Cardiac fibroblast (primary cell): ENCODE results near the gene HOXC11.

Experiments used
- DNase-seq, 2 donors: peaks; one replicate each; pipeline versions ENCODE4 v3.0.0 to v3.0.0-alpha.2; 2010; ENCODE audit warnings: low read depth in 2 of 2
- H3K4me3 ChIP-seq, 2 donors: replicated peaks in 1 of 2; 1 replicate in 1 of 2; 2 replicates in 1 of 2; pipeline ENCODE4 v1.5.1; 2011; ENCODE audit warnings: low read depth in 2 of 2, low read length in 2 of 2, mild to moderate bottlenecking in 2 of 2, moderate library complexity in 1 of 2
- CTCF ChIP-seq: IDR thresholded peaks from one replicate; pipeline ENCODE4 v1.5.1; 2011; ENCODE audit warnings: low read depth, mild to moderate bottlenecking, low read length, inconsistent platforms

Gene HOXC11

GRCh38 chr12:54002278-54002914 is 29.5 kb downstream of the HOXC11 start:
- TF ChIP-seq CTCF, result no peak
- DNase-seq, result no peak
- no peak overlapping the region for H3K4me3 ChIP-seq

- no peak for TF ChIP-seq CTCF
- DNase-seq, result no peak
- no peak overlapping the region for H3K4me3 ChIP-seq
Measured at GRCh38 chr12:54002915-54003389, 30.0 kb downstream of the HOXC11 start.

GRCh38 chr12:54003625-54004024 is 30.7 kb downstream of the HOXC11 start:
- H3K4me3 ChIP-seq, result no peak overlapping the region
- TF ChIP-seq CTCF, result no peak
- no peak for DNase-seq

GRCh38 chr12:54004063-54004840 is 31.3 kb downstream of the HOXC11 start:
- H3K4me3 ChIP-seq, result no peak overlapping the region
- DNase-seq, result no peak
- no peak for TF ChIP-seq CTCF

GRCh38 chr12:54004841-54005530 is 32.1 kb downstream of the HOXC11 start:
- no peak for DNase-seq
- no peak overlapping the region for H3K4me3 ChIP-seq
- no peak for TF ChIP-seq CTCF

- no peak for TF ChIP-seq CTCF
- H3K4me3 ChIP-seq, result no peak overlapping the region
- no peak for DNase-seq
Measured at GRCh38 chr12:54005531-54005852, 32.6 kb downstream of the HOXC11 start.
